ENCODE results near the gene CKAP2L.

Gene CKAP2L

GRCh38 chr2:112772322-112772721 lies 7.9 kb upstream of the CKAP2L start:
- in situ Hi-C loops (cut with MboI; ENCODE audit: low pct_unique_long_range_greater_than_20kb, low sequenced_read_pairs), result no loop called here
- DNase-seq, result peak; percentile 66

GRCh38 chr2:112768432-112768831 lies 4.0 kb upstream of the CKAP2L start:
- DNase-seq, result no peak
- in situ Hi-C loops (cut with MboI; ENCODE audit: low pct_unique_long_range_greater_than_20kb, low sequenced_read_pairs), result no loop called here

GRCh38 chr2:112767693-112768330 lies 3.4 kb upstream of the CKAP2L start:
- no peak for DNase-seq
- in situ Hi-C loops (cut with MboI; ENCODE audit: low pct_unique_long_range_greater_than_20kb, low sequenced_read_pairs), result no loop called here

- in situ Hi-C loops (cut with MboI; ENCODE audit: low pct_unique_long_range_greater_than_20kb, low sequenced_read_pairs), result no loop called here
- DNase-seq, result no peak
Measured at GRCh38 chr2:112765251-112765650, 842 bp upstream of the CKAP2L start.

- no peak for DNase-seq
- in situ Hi-C loops (cut with MboI; ENCODE audit: low pct_unique_long_range_greater_than_20kb, low sequenced_read_pairs), result no loop called here
Measured at GRCh38 chr2:112762276-112762675, 2.1 kb downstream of the CKAP2L start.

- DNase-seq, result no peak
- in situ Hi-C loops (cut with MboI; ENCODE audit: low pct_unique_long_range_greater_than_20kb, low sequenced_read_pairs), result no loop called here
Measured at GRCh38 chr2:112760149-112760548, 4.3 kb downstream of the CKAP2L start.

- no peak for DNase-seq
- in situ Hi-C loops (cut with MboI; ENCODE audit: low pct_unique_long_range_greater_than_20kb, low sequenced_read_pairs), result no loop called here
Measured at GRCh38 chr2:112758711-112759110, 5.7 kb downstream of the CKAP2L start.

GRCh38 chr2:112757265-112757664 lies 7.1 kb downstream of the CKAP2L start:
- in situ Hi-C loops (cut with MboI; ENCODE audit: low pct_unique_long_range_greater_than_20kb, low sequenced_read_pairs), result no loop called here

GRCh38 chr2:112756207-112756606 lies 8.2 kb downstream of the CKAP2L start:
- DNase-seq, result no peak
- in situ Hi-C loops (cut with MboI; ENCODE audit: low pct_unique_long_range_greater_than_20kb, low sequenced_read_pairs), result no loop called here

More at GRCh38 chr2:112757265-112757664, 7.1 kb downstream of the CKAP2L start:
- DNase-seq, result no peak

GRCh38 chr2:112755444-112755843 lies 9.0 kb downstream of the CKAP2L start:
- in situ Hi-C loops (cut with MboI; ENCODE audit: low pct_unique_long_range_greater_than_20kb, low sequenced_read_pairs), result no loop called here
- DNase-seq, result no peak

GRCh38 chr2:112754564-112754963 lies 9.8 kb downstream of the CKAP2L start:
- in situ Hi-C loops (cut with MboI; ENCODE audit: low pct_unique_long_range_greater_than_20kb, low sequenced_read_pairs), result no loop called here
- DNase-seq, result peak; percentile 57

- in situ Hi-C loops (cut with MboI; ENCODE audit: low pct_unique_long_range_greater_than_20kb, low sequenced_read_pairs), result no loop called here
- no peak for DNase-seq
Measured at GRCh38 chr2:112752667-112753066, 11.7 kb downstream of the CKAP2L start.

GRCh38 chr2:112751451-112752197 lies 12.8 kb downstream of the CKAP2L start:
- DNase-seq, result no peak
- in situ Hi-C loops (cut with MboI; ENCODE audit: low pct_unique_long_range_greater_than_20kb, low sequenced_read_pairs), result no loop called here

- DNase-seq, result no peak
Measured at GRCh38 chr2:112750560-112750843, 13.9 kb downstream of the CKAP2L start.

GRCh38 chr2:112749755-112750559 lies 14.5 kb downstream of the CKAP2L start:
- peak; percentile 91 for DNase-seq

More at GRCh38 chr2:112750560-112750843, 13.9 kb downstream of the CKAP2L start:
- in situ Hi-C loops (cut with MboI; ENCODE audit: low pct_unique_long_range_greater_than_20kb, low sequenced_read_pairs), result no loop called here

GRCh38 chr2:112740527-112740926 lies 23.9 kb downstream of the CKAP2L start:
- in situ Hi-C loops (cut with MboI; ENCODE audit: low pct_unique_long_range_greater_than_20kb, low sequenced_read_pairs), result no loop called here
- DNase-seq, result no peak

More at GRCh38 chr2:112749755-112750559, 14.5 kb downstream of the CKAP2L start:
- in situ Hi-C loops (cut with MboI; ENCODE audit: low pct_unique_long_range_greater_than_20kb, low sequenced_read_pairs), result no loop called here

GRCh38 chr2:112737542-112738232 lies 26.7 kb downstream of the CKAP2L start:
- DNase-seq, result no peak
- in situ Hi-C loops (cut with MboI; ENCODE audit: low pct_unique_long_range_greater_than_20kb, low sequenced_read_pairs), result no loop called here

GRCh38 chr2:112733871-112734270 lies 30.5 kb downstream of the CKAP2L start:
- DNase-seq, result no peak
- in situ Hi-C loops (cut with MboI; ENCODE audit: low pct_unique_long_range_greater_than_20kb, low sequenced_read_pairs), result no loop called here

GRCh38 chr2:112733456-112733855 lies 31.0 kb downstream of the CKAP2L start:
- in situ Hi-C loops (cut with MboI; ENCODE audit: low pct_unique_long_range_greater_than_20kb, low sequenced_read_pairs), result no loop called here
- no peak for DNase-seq

GRCh38 chr2:112731479-112731878 lies 32.9 kb downstream of the CKAP2L start:
- in situ Hi-C loops (cut with MboI; ENCODE audit: low pct_unique_long_range_greater_than_20kb, low sequenced_read_pairs), result no loop called here
- DNase-seq, result no peak
